ENCODE measurements around the gene CEPT1.
"Not testable (repeated sequence)": the region's sequence is repeated elsewhere in the genome, so short reads cannot be mapped to it uniquely, and the experiment has no call there.

Gene CEPT1

GRCh38 chr1:111212634-111213335 lies 72.8 kb downstream of the CEPT1 start:
- no peak for DNase-seq

GRCh38 chr1:111213412-111213811 lies 73.4 kb downstream of the CEPT1 start:
- DNase-seq = no peak

GRCh38 chr1:111214074-111214801 lies 74.2 kb downstream of the CEPT1 start:
- no peak for DNase-seq

GRCh38 chr1:111214884-111215283 lies 74.9 kb downstream of the CEPT1 start:
- DNase-seq = no peak

GRCh38 chr1:111215285-111215684 lies 75.3 kb downstream of the CEPT1 start:
- DNase-seq = not testable (repeated sequence)

GRCh38 chr1:111216751-111217150 lies 76.7 kb downstream of the CEPT1 start:
- DNase-seq = no peak

- DNase-seq = no peak
Measured at GRCh38 chr1:111217183-111217910, 77.3 kb downstream of the CEPT1 start.

GRCh38 chr1:111218701-111219556 lies 78.9 kb downstream of the CEPT1 start:
- DNase-seq = no peak

- no peak for DNase-seq
Measured at GRCh38 chr1:111219557-111220286, 79.7 kb downstream of the CEPT1 start.

- DNase-seq = no peak
Measured at GRCh38 chr1:111220302-111220890, 80.4 kb downstream of the CEPT1 start.

- no peak for DNase-seq
Measured at GRCh38 chr1:111221276-111221632, 81.2 kb downstream of the CEPT1 start.

GRCh38 chr1:111221633-111222291 lies 81.7 kb downstream of the CEPT1 start:
- no peak for DNase-seq

- DNase-seq = peak; percentile 7
Measured at GRCh38 chr1:111222308-111223125, 82.5 kb downstream of the CEPT1 start.

- no peak for DNase-seq
Measured at GRCh38 chr1:111223126-111223685, 83.2 kb downstream of the CEPT1 start.

GRCh38 chr1:111225091-111225490 lies 85.1 kb downstream of the CEPT1 start:
- DNase-seq = no peak

- DNase-seq = no peak
Measured at GRCh38 chr1:111225717-111226400, 85.8 kb downstream of the CEPT1 start.

- DNase-seq = no peak
Measured at GRCh38 chr1:111227434-111227833, 87.4 kb downstream of the CEPT1 start, which contains the start of gene CHI3L2. CHI3L2 (plus strand) TSS chr1:111227713; CDS start chr1:111227730, 17 bp downstream.

- no peak for DNase-seq
Measured at GRCh38 chr1:111227851-111228747, 88.1 kb downstream of the CEPT1 start.

Data from NCI-H1694 treated with DMSO at 0.1 percent for 48 hours (cell line).